A673 (cell line): ENCODE measurements around the gene CHML. TPM values are rescaled to one million over a fixed set of nuclear protein-coding genes. Genes with fewer than 3 reads are reported as not detected.
"Not testable (repeated sequence)": the region's sequence is repeated elsewhere in the genome, so short reads cannot be mapped to it uniquely, and the experiment has no call there.

ENCODE experiments used
- BruUV-seq: library from RNA; stranded (reverse); fragments of 400-500 nt; replicated peaks from 2 replicates; lab custom pipeline; 2021; lab: Mats Ljungman, UMichigan
- CTCF ChIA-PET: fragments of 300-600 bp; sonication (Branson Sonifier 250); formaldehyde crosslinking; loops from one replicate; lab custom pipeline; 2022; ENCODE audit warnings: antibody characterized with exemption; lab: Charles Lee
- POLR2A ChIA-PET: fragments of 300-600 bp; sonication (Branson Sonifier 250); formaldehyde crosslinking; loops from one replicate; lab custom pipeline; 2022; ENCODE audit warnings: antibody characterized with exemption; ENCODE audit not compliant: low non-redundant PET; lab: Charles Lee
- DNase-seq: peaks from one replicate; pipeline ENCODE4 v3.0.0-alpha.2; 2015; ENCODE audit warnings: low spot score
- H3K27ac ChIP-seq: fragments of 200-600 bp; sonication (generic); 2 replicates; pipeline ENCODE4 v1.5.1; 2016; ENCODE audit warnings: mixed run types, low read depth, mild to moderate bottlenecking, mixed read lengths, antibody characterized with exemption, low read length; ENCODE audit not compliant: poor library complexity, severe bottlenecking
- H3K27me3 ChIP-seq: fragments of 200-600 bp; sonication (generic); replicated peaks from 2 replicates; pipeline ENCODE4 v1.6.1; 2017; ENCODE audit warnings: mixed run types, low read depth, mild to moderate bottlenecking, mixed read lengths, antibody characterized with exemption, low read length; ENCODE audit not compliant: insufficient read depth, poor library complexity
- H3K36me3 ChIP-seq: fragments of 200-600 bp; sonication (generic); 2 replicates; pipeline ENCODE4 v1.6.1; 2016; ENCODE audit warnings: mixed run types, mild to moderate bottlenecking, mixed read lengths, antibody characterized with exemption, low read length; ENCODE audit not compliant: insufficient read depth, poor library complexity, severe bottlenecking
- H3K4me1 ChIP-seq: fragments of 200-600 bp; sonication (generic); 2 replicates; pipeline ENCODE4 v1.6.1; 2017; ENCODE audit warnings: mixed run types, mild to moderate bottlenecking, mixed read lengths, antibody characterized with exemption, low read length; ENCODE audit not compliant: insufficient read depth, poor library complexity, severe bottlenecking
- H3K4me3 ChIP-seq: fragments of 200-600 bp; sonication (generic); 2 replicates; pipeline ENCODE4 v1.5.1; 2016; ENCODE audit warnings: low read depth, mixed run types, mild to moderate bottlenecking, mixed read lengths, low read length; ENCODE audit not compliant: poor library complexity, severe bottlenecking
- H3K9me3 ChIP-seq: fragments of 200-600 bp; sonication (generic); 2 replicates; pipeline ENCODE4 v1.6.1; 2016; ENCODE audit warnings: mixed run types, low read depth, mild to moderate bottlenecking, mixed read lengths, antibody characterized with exemption, low read length; ENCODE audit not compliant: poor library complexity, severe bottlenecking
- EZH2 ChIP-seq: fragments of 200-600 bp; sonication (generic); IDR thresholded peaks from 2 replicates; pipeline ENCODE4 v1.6.1; 2017; ENCODE audit warnings: borderline replicate concordance, low read depth, mild to moderate bottlenecking, mixed read lengths, antibody characterized with exemption, low read length; ENCODE audit not compliant: poor library complexity, severe bottlenecking
- intact Hi-C: fragments of 100-400 bp; cut with micrococcal nuclease; formaldehyde crosslinking; loops from one replicate; pipeline ENCODE4 v1.10.0; 2022; ENCODE audit not compliant: unreplicated experiment
- total RNA-seq: library from RNA; stranded (reverse); gene quantifications from 2 replicates; pipeline ENCODE4 v1.2.3, GENCODE V29; 2021
- TF ChIP-seq, protein P1 (sequence below): fragments of 300-800, 200-600 bp; sonication (generic); conservative IDR thresholded peaks from 2 replicates; pipeline ENCODE4 v1.5.1; 2017; ENCODE audit warnings: low read depth, mild to moderate bottlenecking, antibody characterized with exemption, low read length, moderate library complexity, mixed read lengths

Gene CHML
- total RNA-seq, 1 experiment from 2014 or later, result 11.9 TPM

DNA sequence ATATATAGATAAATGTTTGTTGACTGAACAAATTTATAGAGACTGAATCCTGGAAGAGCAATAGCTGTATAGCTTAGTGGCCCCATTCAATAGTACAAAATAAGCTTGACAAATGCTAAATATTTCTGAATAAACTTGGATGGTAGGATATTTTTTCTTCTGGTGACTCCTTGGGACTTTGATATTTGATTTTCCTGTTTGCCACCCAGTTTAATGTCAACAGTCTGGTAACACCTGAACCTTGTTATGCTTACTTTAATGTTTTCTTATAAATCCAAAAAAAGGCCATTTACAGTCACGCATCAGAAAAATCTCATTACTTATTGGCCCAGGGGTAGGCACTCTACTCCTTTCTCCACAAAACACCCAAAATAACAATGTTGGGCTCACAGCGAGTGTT is 42.8 kb upstream of the CHML start:
- peaks cover 8% of the 10 kb centered on the region for H3K4me1 ChIP-seq
- no peaks in the 10 kb centered on the region for H3K36me3 ChIP-seq
- H3K4me3 ChIP-seq, result no peak overlapping the region
- H3K27me3 ChIP-seq, result no peaks in the 10 kb centered on the region
- no peaks in the 10 kb centered on the region for H3K9me3 ChIP-seq
- no peak for TF ChIP-seq EZH2
- TF ChIP-seq, protein P1, sequence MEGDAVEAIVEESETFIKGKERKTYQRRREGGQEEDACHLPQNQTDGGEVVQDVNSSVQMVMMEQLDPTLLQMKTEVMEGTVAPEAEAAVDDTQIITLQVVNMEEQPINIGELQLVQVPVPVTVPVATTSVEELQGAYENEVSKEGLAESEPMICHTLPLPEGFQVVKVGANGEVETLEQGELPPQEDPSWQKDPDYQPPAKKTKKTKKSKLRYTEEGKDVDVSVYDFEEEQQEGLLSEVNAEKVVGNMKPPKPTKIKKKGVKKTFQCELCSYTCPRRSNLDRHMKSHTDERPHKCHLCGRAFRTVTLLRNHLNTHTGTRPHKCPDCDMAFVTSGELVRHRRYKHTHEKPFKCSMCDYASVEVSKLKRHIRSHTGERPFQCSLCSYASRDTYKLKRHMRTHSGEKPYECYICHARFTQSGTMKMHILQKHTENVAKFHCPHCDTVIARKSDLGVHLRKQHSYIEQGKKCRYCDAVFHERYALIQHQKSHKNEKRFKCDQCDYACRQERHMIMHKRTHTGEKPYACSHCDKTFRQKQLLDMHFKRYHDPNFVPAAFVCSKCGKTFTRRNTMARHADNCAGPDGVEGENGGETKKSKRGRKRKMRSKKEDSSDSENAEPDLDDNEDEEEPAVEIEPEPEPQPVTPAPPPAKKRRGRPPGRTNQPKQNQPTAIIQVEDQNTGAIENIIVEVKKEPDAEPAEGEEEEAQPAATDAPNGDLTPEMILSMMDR, result no peak
- BruUV-seq, result no TSS peak
- intact Hi-C loops, result no loop called here
- ChIA-PET POLR2A (no interaction called here), CTCF (no interaction called here)
- DNase-seq, result no peak
- H3K27ac ChIP-seq, result no peak overlapping the region

GRCh38 chr1:241681861-241682448 is 41.8 kb upstream of the CHML start:
- H3K27me3 ChIP-seq, H3K36me3 ChIP-seq, H3K27ac ChIP-seq, intact Hi-C loops, H3K9me3 ChIP-seq, CTCF ChIA-PET, POLR2A ChIA-PET, H3K4me1 ChIP-seq, BruUV-seq, H3K4me3 ChIP-seq, DNase-seq: not testable (repeated sequence)

DNA sequence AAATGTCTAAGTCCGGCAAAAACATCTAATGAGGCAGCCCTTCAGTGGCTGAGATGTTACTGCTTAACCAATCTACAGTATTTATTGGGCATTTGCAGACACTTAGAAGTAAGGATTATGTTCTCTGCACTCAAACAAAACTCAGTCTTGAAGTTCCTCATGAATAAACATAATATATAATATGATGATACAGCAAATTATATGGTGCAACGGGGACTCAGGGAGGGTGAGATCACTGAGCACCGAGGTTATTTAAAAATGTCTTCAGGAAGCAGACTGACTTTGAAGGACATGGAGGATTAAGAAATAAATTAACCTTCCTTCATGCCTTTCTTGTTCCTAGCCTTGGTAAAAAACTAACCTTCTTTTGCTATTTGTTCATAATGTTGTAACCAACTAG is 39.8 kb upstream of the CHML start:
- ChIA-PET CTCF (no interaction called here), POLR2A (no interaction called here)
- intact Hi-C loops, result no loop called here
- DNase-seq, result peak; percentile 41
- BruUV-seq, result no TSS peak
- H3K36me3 ChIP-seq, result no peaks in the 10 kb centered on the region
- TF ChIP-seq EZH2, result no peak
- TF ChIP-seq, protein P1, result no peak
- H3K4me1 ChIP-seq, result peaks cover 8% of the 10 kb centered on the region
- no peak overlapping the region for H3K4me3 ChIP-seq
- no peaks in the 10 kb centered on the region for H3K27me3 ChIP-seq
- H3K9me3 ChIP-seq, result no peaks in the 10 kb centered on the region
- H3K27ac ChIP-seq, result no peak overlapping the region

DNA sequence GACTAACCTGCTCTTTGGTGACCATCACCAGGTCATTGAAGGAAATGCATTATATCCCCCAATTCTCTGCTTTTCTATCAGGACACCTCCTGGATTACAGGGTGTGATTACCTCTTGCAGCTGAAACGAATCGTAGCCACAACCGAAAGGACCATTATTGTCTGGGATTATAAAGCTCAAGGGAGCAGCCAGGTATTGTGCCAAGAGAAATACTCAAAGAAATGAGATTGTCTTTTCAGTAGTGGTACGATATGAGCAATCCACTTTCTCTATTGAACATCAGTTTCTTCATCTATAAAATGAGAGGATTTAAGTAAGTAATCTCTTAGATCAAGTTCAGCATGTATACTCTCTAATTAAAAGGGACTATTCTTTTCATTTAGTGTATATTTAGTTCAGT is 39.2 kb upstream of the CHML start:
- intact Hi-C loops, result no loop called here
- Histone ChIP-seq H3K4me3 (no peak overlapping the region), H3K4me1 (peaks cover 8% of the 10 kb centered on the region), H3K27me3 (no peaks in the 10 kb centered on the region), H3K36me3 (no peaks in the 10 kb centered on the region), H3K9me3 (no peaks in the 10 kb centered on the region), H3K27ac (no peak overlapping the region)
- BruUV-seq, result no TSS peak
- DNase-seq, result no peak
- no peak for TF ChIP-seq EZH2
- TF ChIP-seq, protein P1, result no peak
- POLR2A ChIA-PET, result no interaction called here
- CTCF ChIA-PET, result no interaction called here
